Retinal pigment epithelial cell (primary cell): Measurements from ENCODE around the gene ANKS1A.

Source experiments
- DNase-seq: peaks from one replicate; pipeline ENCODE4 v3.0.0-alpha.2; 2010; ENCODE audit warnings: low read depth
- H3K4me3 ChIP-seq: 2 replicates; pipeline ENCODE4 v1.5.1; 2011; ENCODE audit warnings: mild to moderate bottlenecking, low read length, control low read depth, moderate library complexity
- CTCF ChIP-seq: conservative IDR thresholded peaks from 2 replicates; pipeline ENCODE4 v1.5.1; 2011; ENCODE audit warnings: low read depth, low read length, control low read depth, inconsistent platforms

Gene ANKS1A

GRCh38 chr6:34959224-34959623 lies 70.2 kb downstream of the ANKS1A start:
- DNase-seq, result no peak
- no peak for TF ChIP-seq CTCF

GRCh38 chr6:34961082-34961481 lies 72.0 kb downstream of the ANKS1A start:
- TF ChIP-seq CTCF, result no peak
- H3K4me3 ChIP-seq, result no peak overlapping the region
- no peak for DNase-seq

More at GRCh38 chr6:34959224-34959623, 70.2 kb downstream of the ANKS1A start:
- H3K4me3 ChIP-seq, result no peak overlapping the region

- no peak overlapping the region for H3K4me3 ChIP-seq
- no peak for TF ChIP-seq CTCF
- no peak for DNase-seq
Observed at GRCh38 chr6:34961574-34961973, 72.5 kb downstream of the ANKS1A start.

GRCh38 chr6:34964564-34964963 lies 75.5 kb downstream of the ANKS1A start:
- no peak overlapping the region for H3K4me3 ChIP-seq
- no peak for TF ChIP-seq CTCF
- DNase-seq, result no peak

GRCh38 chr6:34967461-34967860 lies 78.4 kb downstream of the ANKS1A start:
- DNase-seq, result no peak
- TF ChIP-seq CTCF, result no peak
- H3K4me3 ChIP-seq, result no peak overlapping the region

- DNase-seq, result no peak
- no peak for TF ChIP-seq CTCF
- H3K4me3 ChIP-seq, result no peak overlapping the region
Observed at GRCh38 chr6:34969662-34970265, 80.7 kb downstream of the ANKS1A start.

- TF ChIP-seq CTCF, result no peak
- H3K4me3 ChIP-seq, result no peak overlapping the region
- DNase-seq, result no peak
Observed at GRCh38 chr6:34970488-34970887, 81.4 kb downstream of the ANKS1A start.
